ENCODE results near the gene KRTAP5-8. TPM values are rescaled to one million over a fixed set of nuclear protein-coding genes. Genes with fewer than 3 reads are reported as not detected.
"Not testable (repeated sequence)": the region's sequence is repeated elsewhere in the genome, so short reads cannot be mapped to it uniquely, and the experiment has no call there.

KRTAP5-8 gene
- total RNA-seq, 1 donor from 2014 or later, result not detected

- peaks cover 7% of the 10 kb centered on the region for H3K27me3 Mint-ChIP-seq (ENCODE audit: unreplicated experiment)
- H3K36me3 Mint-ChIP-seq (ENCODE audit: low read depth, unreplicated experiment), result no peaks in the 10 kb centered on the region
- no peak overlapping the region for H3K27ac Mint-ChIP-seq (ENCODE audit: unreplicated experiment)
- DNase-seq (ENCODE audit: low spot score), result no peak
- H3K4me1 Mint-ChIP-seq (ENCODE audit: unreplicated experiment), result peaks cover 22% of the 10 kb centered on the region
- H3K4me3 Mint-ChIP-seq (ENCODE audit: unreplicated experiment), result no peak overlapping the region
- no peaks in the 10 kb centered on the region for H3K9me3 Mint-ChIP-seq (ENCODE audit: unreplicated experiment)
- no peak for TF ChIP-seq CTCF (IDR thresholded peaks at IDR 0.05; ENCODE audit: unreplicated experiment)
Measured at GRCh38 chr11:71566081-71566620, 28.3 kb downstream of the KRTAP5-8 start.

- peaks cover 22% of the 10 kb centered on the region for H3K4me1 Mint-ChIP-seq (ENCODE audit: unreplicated experiment)
- H3K9me3 Mint-ChIP-seq (ENCODE audit: unreplicated experiment); H3K27ac Mint-ChIP-seq (ENCODE audit: unreplicated experiment); DNase-seq (ENCODE audit: low spot score); H3K27me3 Mint-ChIP-seq (ENCODE audit: unreplicated experiment); H3K4me3 Mint-ChIP-seq (ENCODE audit: unreplicated experiment); H3K36me3 Mint-ChIP-seq (ENCODE audit: low read depth, unreplicated experiment): not testable (repeated sequence)
Measured at GRCh38 chr11:71566626-71567599, 29.1 kb downstream of the KRTAP5-8 start.

GRCh38 chr11:71567633-71568032 lies 29.8 kb downstream of the KRTAP5-8 start:
- not testable (repeated sequence) for H3K27me3 Mint-ChIP-seq (ENCODE audit: unreplicated experiment); H3K36me3 Mint-ChIP-seq (ENCODE audit: low read depth, unreplicated experiment); H3K27ac Mint-ChIP-seq (ENCODE audit: unreplicated experiment); H3K4me3 Mint-ChIP-seq (ENCODE audit: unreplicated experiment); DNase-seq (ENCODE audit: low spot score); H3K9me3 Mint-ChIP-seq (ENCODE audit: unreplicated experiment)
- H3K4me1 Mint-ChIP-seq (ENCODE audit: unreplicated experiment), result peaks cover 22% of the 10 kb centered on the region

- no peak for DNase-seq (ENCODE audit: low spot score)
- Mint-ChIP-seq H3K36me3 (ENCODE audit: low read depth, unreplicated experiment) (no peaks in the 10 kb centered on the region), H3K27ac (ENCODE audit: unreplicated experiment) (no peak overlapping the region), H3K27me3 (ENCODE audit: unreplicated experiment) (peaks cover 8% of the 10 kb centered on the region), H3K9me3 (ENCODE audit: unreplicated experiment) (no peaks in the 10 kb centered on the region), H3K4me3 (ENCODE audit: unreplicated experiment) (no peak overlapping the region), H3K4me1 (ENCODE audit: unreplicated experiment) (peaks cover 22% of the 10 kb centered on the region)
- TF ChIP-seq CTCF (IDR thresholded peaks at IDR 0.05; ENCODE audit: unreplicated experiment), result no peak
Measured at GRCh38 chr11:71568704-71569349, 31.0 kb downstream of the KRTAP5-8 start.

- not testable (repeated sequence) for DNase-seq (ENCODE audit: low spot score); H3K27ac Mint-ChIP-seq (ENCODE audit: unreplicated experiment); H3K4me3 Mint-ChIP-seq (ENCODE audit: unreplicated experiment); H3K27me3 Mint-ChIP-seq (ENCODE audit: unreplicated experiment); H3K9me3 Mint-ChIP-seq (ENCODE audit: unreplicated experiment); H3K36me3 Mint-ChIP-seq (ENCODE audit: low read depth, unreplicated experiment)
- peaks cover 15% of the 10 kb centered on the region for H3K4me1 Mint-ChIP-seq (ENCODE audit: unreplicated experiment)
Measured at GRCh38 chr11:71571101-71571850, 33.5 kb downstream of the KRTAP5-8 start.

- H3K27ac Mint-ChIP-seq (ENCODE audit: unreplicated experiment), result no peak overlapping the region
- peaks cover 1% of the 10 kb centered on the region for H3K27me3 Mint-ChIP-seq (ENCODE audit: unreplicated experiment)
- no peak overlapping the region for H3K4me3 Mint-ChIP-seq (ENCODE audit: unreplicated experiment)
- H3K4me1 Mint-ChIP-seq (ENCODE audit: unreplicated experiment), result no peaks in the 10 kb centered on the region
- no peak for TF ChIP-seq CTCF (IDR thresholded peaks at IDR 0.05; ENCODE audit: unreplicated experiment)
- no peak for DNase-seq (ENCODE audit: low spot score)
- no peaks in the 10 kb centered on the region for H3K9me3 Mint-ChIP-seq (ENCODE audit: unreplicated experiment)
- no peaks in the 10 kb centered on the region for H3K36me3 Mint-ChIP-seq (ENCODE audit: low read depth, unreplicated experiment)
Measured at GRCh38 chr11:71572811-71573210, 35.0 kb downstream of the KRTAP5-8 start.
